Peyer's patch (tissue), 4 donors: ENCODE results near the gene MDM2.

ENCODE experiments used
- CTCF ChIP-seq, 6 experiments: fragments of 450-650 bp in 4 of 6; fragments of 200-600 bp in 2 of 6; sonication (generic) in 1 of 6; IDR thresholded peaks; one replicate each; pipeline ENCODE4 v1.5.1; 2017 to 2019; ENCODE audit warnings: antibody characterized with exemption in 6 of 6, mild to moderate bottlenecking in 3 of 6, moderate library complexity in 1 of 6
- POLR2A ChIP-seq, 2 donors: fragments of 450-650 bp; IDR thresholded peaks; one replicate each; pipeline ENCODE4 v1.5.1; 2017; ENCODE audit warnings: antibody characterized with exemption in 2 of 2, mild to moderate bottlenecking in 2 of 2, moderate library complexity in 2 of 2

DNA sequence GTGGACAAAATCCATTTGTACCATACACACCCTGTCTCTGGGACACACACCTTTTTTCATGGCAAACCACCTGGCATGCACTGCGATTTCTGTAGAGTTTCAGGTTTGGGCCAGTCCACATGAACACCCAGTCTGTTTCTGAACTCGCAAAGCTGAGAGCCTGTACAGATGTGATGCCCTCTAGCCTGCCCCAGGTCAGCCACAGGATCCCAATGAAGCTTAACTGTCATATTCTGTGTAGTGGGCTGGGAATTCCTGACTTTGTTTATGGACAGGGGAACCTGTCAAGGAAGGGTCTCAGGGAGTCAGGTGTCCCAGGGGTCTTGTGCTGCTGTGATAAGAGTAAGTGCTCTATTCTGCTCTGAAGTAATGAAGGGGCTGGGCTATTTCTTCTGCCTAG is 85.2 kb downstream of the MDM2 start:
- no peak for TF ChIP-seq CTCF (IDR thresholded peaks at IDR 0.05)
- no peak for TF ChIP-seq POLR2A (IDR thresholded peaks at IDR 0.05)
